ENCODE data around the gene GUCY1A2.

GRCh38 chr11:106959800-106960199, 58.5 kb downstream of the GUCY1A2 start:
- no peak for TF ChIP-seq CTCF (IDR thresholded peaks at IDR 0.05)
- TF ChIP-seq POLR2A (IDR thresholded peaks at IDR 0.05), result no peak
